Astrocyte (in vitro differentiated cells and primary cell): ENCODE data around the gene SERPINB3. TPM values are rescaled to one million over a fixed set of nuclear protein-coding genes. Genes with fewer than 3 reads are reported as not detected.
"Not testable (repeated sequence)": the region's sequence is repeated elsewhere in the genome, so short reads cannot be mapped to it uniquely, and the experiment has no call there.

Experiments
- DNase-seq: peaks from one replicate; pipeline ENCODE4 v3.0.0-alpha.2; 2010; ENCODE audit warnings: low read depth
- FAIRE-seq: peaks from 2 replicates; lab custom pipeline; 2011; peaks lifted over from hg19 to GRCh38; lab: Jason Lieb, UNC
- H2AFZ ChIP-seq: 2 replicates; pipeline ENCODE4 v1.6.0; 2012; ENCODE audit warnings: low read depth, low read length, inconsistent platforms
- H3K27ac ChIP-seq: 2 replicates; pipeline ENCODE4 v1.5.1; 2011; ENCODE audit warnings: low read depth, low read length, inconsistent platforms
- H3K27me3 ChIP-seq: 2 replicates; pipeline ENCODE4 v1.6.0; 2011; ENCODE audit warnings: low read length, inconsistent platforms; ENCODE audit not compliant: insufficient read depth
- H3K36me3 ChIP-seq: 2 replicates; pipeline ENCODE4 v1.5.1; 2011; ENCODE audit warnings: low read length, inconsistent platforms; ENCODE audit not compliant: insufficient read depth
- H3K4me1 ChIP-seq: 2 replicates; pipeline ENCODE4 v1.5.1; 2011; ENCODE audit warnings: low read length, inconsistent platforms; ENCODE audit not compliant: insufficient read depth
- H3K4me2 ChIP-seq: 2 replicates; pipeline ENCODE4 v1.6.0; 2012; ENCODE audit warnings: low read length, inconsistent platforms
- H3K4me3 ChIP-seq: 2 replicates; pipeline ENCODE4 v1.5.1; 2011; ENCODE audit warnings: low read depth, mild to moderate bottlenecking, low read length, inconsistent platforms; ENCODE audit not compliant: insufficient read depth
- H3K79me2 ChIP-seq: 2 replicates; pipeline ENCODE4 v1.6.0; 2012; ENCODE audit warnings: mild to moderate bottlenecking, low read length, inconsistent platforms; ENCODE audit not compliant: insufficient read depth
- H3K9ac ChIP-seq: 2 replicates; pipeline ENCODE4 v1.6.0; 2012; ENCODE audit warnings: mild to moderate bottlenecking, low read length, inconsistent platforms
- H3K9me3 ChIP-seq: 2 replicates; pipeline ENCODE4 v1.5.1; 2012; ENCODE audit warnings: low read depth, mild to moderate bottlenecking, low read length, inconsistent platforms; ENCODE audit not compliant: insufficient read depth
- H4K20me1 ChIP-seq: 2 replicates; pipeline ENCODE4 v1.6.0; 2012; ENCODE audit warnings: low read length, inconsistent platforms; ENCODE audit not compliant: insufficient read depth
- H3K27ac Mint-ChIP-seq: one replicate; pipeline ENCODE4 v1.8.0; 2021; ENCODE audit warnings: mild to moderate bottlenecking, mixed read lengths; ENCODE audit not compliant: unreplicated experiment
- H3K27me3 Mint-ChIP-seq: one replicate; pipeline ENCODE4 v1.8.0; 2021; ENCODE audit warnings: low read depth, mixed read lengths; ENCODE audit not compliant: unreplicated experiment
- H3K36me3 Mint-ChIP-seq: one replicate; pipeline ENCODE4 v1.8.0; 2021; ENCODE audit warnings: low read depth, mixed read lengths; ENCODE audit not compliant: unreplicated experiment
- H3K4me1 Mint-ChIP-seq: one replicate; pipeline ENCODE4 v1.8.0; 2021; ENCODE audit warnings: low read depth, mixed read lengths; ENCODE audit not compliant: unreplicated experiment
- H3K4me3 Mint-ChIP-seq: one replicate; pipeline ENCODE4 v1.8.0; 2021; ENCODE audit warnings: mild to moderate bottlenecking, moderate library complexity, mixed read lengths; ENCODE audit not compliant: unreplicated experiment
- H3K9me3 Mint-ChIP-seq: one replicate; pipeline ENCODE4 v1.8.0; 2021; ENCODE audit warnings: mild to moderate bottlenecking, mixed read lengths; ENCODE audit not compliant: unreplicated experiment
- EZH2 ChIP-seq: IDR thresholded peaks from 2 replicates; pipeline ENCODE4 v1.6.1; 2012; ENCODE audit warnings: mild to moderate bottlenecking, low read length, inconsistent platforms; ENCODE audit not compliant: insufficient read depth
- total RNA-seq: library from RNA; stranded (reverse); gene quantifications from 2 replicates; pipeline ENCODE4 v1.2.1, GENCODE V29; 2021
- TF ChIP-seq, protein P1 (sequence below): IDR thresholded peaks from 2 replicates; pipeline ENCODE4 v1.5.1; 2011; ENCODE audit warnings: low read depth, mild to moderate bottlenecking, inconsistent platforms, low read length, moderate library complexity; ENCODE audit not compliant: insufficient read depth

Gene SERPINB3
- total RNA-seq, 1 donor from 2014 or later, result not detected

DNA sequence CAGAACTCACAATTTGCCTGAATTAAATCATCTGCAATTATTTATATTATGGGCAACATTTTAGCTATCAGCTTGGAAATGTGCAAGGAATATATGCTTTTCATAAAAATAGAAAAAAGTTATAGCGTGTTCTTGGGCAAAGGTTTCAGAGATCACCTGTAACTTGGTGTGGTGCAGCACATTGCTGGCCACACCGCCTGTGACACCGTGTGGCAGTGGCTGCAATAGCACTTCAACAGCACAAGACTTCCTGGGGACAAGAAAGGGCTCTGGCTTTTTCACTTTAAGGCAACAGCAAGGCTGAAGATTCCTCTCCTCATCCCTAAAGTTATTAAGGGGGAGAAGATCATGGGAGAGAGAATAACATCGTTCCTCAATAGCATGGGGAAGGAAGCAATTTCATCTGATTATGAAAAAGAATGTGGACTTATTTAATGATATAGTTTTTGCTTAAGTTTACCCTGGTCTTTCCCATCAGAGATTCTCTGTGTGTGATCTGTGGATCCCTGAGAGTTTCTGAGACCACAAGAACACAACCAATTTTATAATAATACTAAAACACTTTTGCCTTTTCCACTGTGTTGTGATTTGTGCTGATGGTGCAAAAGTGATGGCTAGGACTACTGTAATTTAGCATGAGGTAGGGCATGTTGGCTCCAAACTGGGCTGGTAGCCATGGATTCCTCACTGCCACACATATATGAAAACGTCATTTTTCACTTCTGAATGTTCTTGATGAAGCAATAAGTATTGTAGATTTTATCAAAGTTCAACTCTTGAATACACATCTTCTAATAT is 15.0 kb upstream of the SERPINB3 start:
- no peaks in the 10 kb centered on the region for H3K4me1 ChIP-seq
- no peak overlapping the region for H3K4me3 ChIP-seq
- H3K27me3 Mint-ChIP-seq, result no peaks in the 10 kb centered on the region
- no peaks in the 10 kb centered on the region for H3K36me3 Mint-ChIP-seq
- peaks cover 10% of the 10 kb centered on the region for H3K4me1 Mint-ChIP-seq
- H3K36me3 ChIP-seq, result no peaks in the 10 kb centered on the region
- H3K79me2 ChIP-seq, result no peaks in the 10 kb centered on the region
- no peaks in the 10 kb centered on the region for H3K9me3 Mint-ChIP-seq
- no peak overlapping the region for H2AFZ ChIP-seq
- H3K27me3 ChIP-seq, result no peaks in the 10 kb centered on the region
- TF ChIP-seq, protein P1, sequence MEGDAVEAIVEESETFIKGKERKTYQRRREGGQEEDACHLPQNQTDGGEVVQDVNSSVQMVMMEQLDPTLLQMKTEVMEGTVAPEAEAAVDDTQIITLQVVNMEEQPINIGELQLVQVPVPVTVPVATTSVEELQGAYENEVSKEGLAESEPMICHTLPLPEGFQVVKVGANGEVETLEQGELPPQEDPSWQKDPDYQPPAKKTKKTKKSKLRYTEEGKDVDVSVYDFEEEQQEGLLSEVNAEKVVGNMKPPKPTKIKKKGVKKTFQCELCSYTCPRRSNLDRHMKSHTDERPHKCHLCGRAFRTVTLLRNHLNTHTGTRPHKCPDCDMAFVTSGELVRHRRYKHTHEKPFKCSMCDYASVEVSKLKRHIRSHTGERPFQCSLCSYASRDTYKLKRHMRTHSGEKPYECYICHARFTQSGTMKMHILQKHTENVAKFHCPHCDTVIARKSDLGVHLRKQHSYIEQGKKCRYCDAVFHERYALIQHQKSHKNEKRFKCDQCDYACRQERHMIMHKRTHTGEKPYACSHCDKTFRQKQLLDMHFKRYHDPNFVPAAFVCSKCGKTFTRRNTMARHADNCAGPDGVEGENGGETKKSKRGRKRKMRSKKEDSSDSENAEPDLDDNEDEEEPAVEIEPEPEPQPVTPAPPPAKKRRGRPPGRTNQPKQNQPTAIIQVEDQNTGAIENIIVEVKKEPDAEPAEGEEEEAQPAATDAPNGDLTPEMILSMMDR, result peak; percentile 14
- TF ChIP-seq EZH2, result no peak
- no peaks in the 10 kb centered on the region for H4K20me1 ChIP-seq
- H3K4me3 Mint-ChIP-seq, result no peak overlapping the region
- no peak overlapping the region for H3K27ac ChIP-seq
- no peak overlapping the region for H3K9ac ChIP-seq
- FAIRE-seq (no peak), DNase-seq (no peak)
- H3K9me3 ChIP-seq, result no peaks in the 10 kb centered on the region
- no peak overlapping the region for H3K4me2 ChIP-seq
- no peak overlapping the region for H3K27ac Mint-ChIP-seq

- Mint-ChIP-seq H3K4me1 (no peaks in the 10 kb centered on the region), H3K27me3 (no peaks in the 10 kb centered on the region), H3K4me3 (no peak overlapping the region), H3K27ac (no peak overlapping the region), H3K36me3 (no peaks in the 10 kb centered on the region), H3K9me3 (peaks cover 9% of the 10 kb centered on the region)
- no peak overlapping the region for H3K4me3 ChIP-seq
- TF ChIP-seq EZH2, result no peak
- TF ChIP-seq, protein P1, result no peak
- H3K4me2 ChIP-seq, result no peak overlapping the region
- FAIRE-seq (no peak), DNase-seq (no peak)
- no peak overlapping the region for H3K27ac ChIP-seq
- H4K20me1 ChIP-seq, result no peaks in the 10 kb centered on the region
- H2AFZ ChIP-seq, result no peak overlapping the region
- no peaks in the 10 kb centered on the region for H3K4me1 ChIP-seq
- H3K79me2 ChIP-seq, result no peaks in the 10 kb centered on the region
- no peaks in the 10 kb centered on the region for H3K27me3 ChIP-seq
- no peaks in the 10 kb centered on the region for H3K36me3 ChIP-seq
- H3K9me3 ChIP-seq, result no peaks in the 10 kb centered on the region
- no peak overlapping the region for H3K9ac ChIP-seq
Observed at GRCh38 chr18:63664571-63664970, 2.9 kb upstream of the SERPINB3 start.

DNA sequence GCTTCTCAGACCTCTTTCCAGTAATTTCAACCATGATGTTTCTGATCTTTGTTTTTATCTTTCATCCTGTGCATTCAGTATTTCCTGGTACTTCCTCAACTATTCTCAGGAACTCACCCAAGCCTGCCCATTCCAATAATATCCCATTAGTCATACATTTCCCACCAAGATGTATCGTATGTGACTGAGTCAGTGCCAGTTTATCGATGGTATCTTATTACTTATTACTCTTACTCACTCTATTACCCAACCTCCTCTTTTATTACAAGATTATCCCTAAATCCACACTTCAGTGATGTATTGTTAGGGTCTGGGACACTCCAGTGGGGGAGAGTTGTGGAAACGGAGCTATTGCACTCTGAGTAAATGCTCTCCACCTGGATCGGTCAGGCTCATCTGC is 2.8 kb downstream of the SERPINB3 start:
- not testable (repeated sequence) for H2AFZ ChIP-seq, H4K20me1 ChIP-seq, H3K79me2 ChIP-seq, H3K36me3 Mint-ChIP-seq, H3K4me3 ChIP-seq, H3K4me1 ChIP-seq, H3K4me1 Mint-ChIP-seq, H3K36me3 ChIP-seq, DNase-seq, FAIRE-seq, H3K27ac Mint-ChIP-seq, H3K9me3 ChIP-seq, H3K4me2 ChIP-seq, H3K4me3 Mint-ChIP-seq, H3K27ac ChIP-seq, H3K27me3 Mint-ChIP-seq, H3K9me3 Mint-ChIP-seq, H3K27me3 ChIP-seq, H3K9ac ChIP-seq

DNA sequence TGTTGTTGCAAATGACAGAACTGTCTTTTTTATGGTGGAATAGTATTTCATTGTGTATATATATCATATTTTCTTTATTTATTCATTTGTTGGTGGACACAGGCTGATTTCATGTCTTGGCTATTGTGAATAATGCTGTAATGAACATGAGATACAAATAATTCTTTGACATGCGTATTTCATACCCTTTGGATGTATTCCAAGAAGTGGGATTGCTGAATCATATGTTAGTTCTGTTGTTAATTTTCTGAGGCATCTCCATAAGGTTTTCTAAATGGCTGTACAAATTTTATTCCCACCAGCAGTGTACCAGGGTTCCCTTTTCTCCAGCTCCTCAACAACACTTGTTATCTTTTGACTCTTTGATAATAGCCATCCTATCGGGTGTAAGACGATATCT is 11.4 kb downstream of the SERPINB3 start:
- not testable (repeated sequence) for H4K20me1 ChIP-seq, H3K27me3 Mint-ChIP-seq, H3K4me3 Mint-ChIP-seq, H3K9ac ChIP-seq, H3K4me2 ChIP-seq, H3K27ac Mint-ChIP-seq, H3K4me1 Mint-ChIP-seq, H3K36me3 ChIP-seq, H3K9me3 ChIP-seq, FAIRE-seq, H3K27ac ChIP-seq, H3K4me3 ChIP-seq, H3K36me3 Mint-ChIP-seq, H3K79me2 ChIP-seq, H3K9me3 Mint-ChIP-seq, H3K4me1 ChIP-seq, DNase-seq, H2AFZ ChIP-seq, H3K27me3 ChIP-seq
